Stomach (tissue), 9 donors: ENCODE data around the gene SEC24C. TPM values are rescaled to one million over a fixed set of nuclear protein-coding genes. Genes with fewer than 3 reads are reported as not detected.

ENCODE experiments used
- DNase-seq, 2 donors: peaks; one replicate each; pipeline versions ENCODE4 v3.0.0 to v3.0.0-alpha.2; 2013 to 2019
- H3K27ac ChIP-seq, 5 donors: fragments of 200-600 bp in 4 of 5; sonication (generic) in 4 of 5; one replicate each; pipeline ENCODE4 v1.5.1; 2013 to 2019; ENCODE audit warnings: mild to moderate bottlenecking in 1 of 5, moderate library complexity in 1 of 5
- H3K27me3 ChIP-seq, 3 donors: fragments of 200-600 bp; sonication (generic); one replicate each; pipeline ENCODE4 v1.5.1; 2017 to 2019; ENCODE audit warnings: mixed run types in 1 of 3
- H3K36me3 ChIP-seq, 4 donors: fragments of 200-600 bp; sonication (generic); 1 replicate in 3 of 4; 2 replicates in 1 of 4; pipeline ENCODE4 v1.5.1; 2016 to 2019
- H3K4me1 ChIP-seq, 4 donors: fragments of 200-600 bp; sonication (generic); one replicate each; pipeline ENCODE4 v1.5.1; 2016 to 2019
- H3K4me3 ChIP-seq, 4 donors: fragments of 200-600 bp; sonication (generic) in 3 of 4; one replicate each; pipeline ENCODE4 v1.5.1; 2016 to 2019; ENCODE audit warnings: mild to moderate bottlenecking in 1 of 4
- H3K9me3 ChIP-seq, 4 donors: fragments of 200-600 bp; sonication (generic); one replicate each; pipeline ENCODE4 v1.5.1; 2016 to 2019
- CTCF ChIP-seq, 7 experiments: fragments of 450-650 bp in 4 of 7; fragments of 200-600 bp in 3 of 7; sonication (generic) in 3 of 7; IDR thresholded peaks; one replicate each; pipeline ENCODE4 v1.5.1; 2016 to 2019; ENCODE audit warnings: antibody characterized with exemption in 7 of 7, control low read depth in 2 of 7, mild to moderate bottlenecking in 1 of 7
- EP300 ChIP-seq: sonication (generic); formaldehyde crosslinking; IDR thresholded peaks from one replicate; pipeline ENCODE4 v1.6.1; 2017; ENCODE audit warnings: antibody characterized with exemption
- POLR2A ChIP-seq, 4 donors: fragments of 450-650 bp; IDR thresholded peaks; one replicate each; pipeline ENCODE4 v1.6.1; 2016; ENCODE audit warnings: antibody characterized with exemption in 4 of 4, control low read depth in 2 of 4, mild to moderate bottlenecking in 1 of 4, moderate library complexity in 1 of 4
- POLR2AphosphoS5 ChIP-seq, 3 donors: sonication (generic); formaldehyde crosslinking; IDR thresholded peaks; one replicate each; pipeline ENCODE4 v1.6.1; 2016; ENCODE audit warnings: antibody characterized with exemption in 3 of 3
- WGBS, 5 donors: extraction: QIAGEN DNeasy Blood & Tissue Kit in 3 of 5; methylation state at CpG; one replicate each; pipeline versions ENCODE4 v1.1.5 to v1.1.7; 2013 to 2018; 5-methylcytosine and 5-hydroxymethylcytosine counted together
- intact Hi-C: fragments of 100-400 bp; cut with DNase I; formaldehyde crosslinking; loops from one replicate; pipeline ENCODE4 v1.15.1; 2023; ENCODE audit warnings: low total_unique reads
- polyA plus RNA-seq, 3 donors: library from polyadenylated mRNA; stranded (reverse); fragments of 200-250 nt; gene quantifications; one replicate each; pipeline ENCODE4 v1.2.3, GENCODE V29; 2013
- total RNA-seq, 5 donors: library from RNA; depleted of rRNA; stranded (reverse); fragments of >200 nt; gene quantifications; one replicate each; pipeline versions ENCODE4 v1.1.0 to v1.2.3, GENCODE V29; 2014 to 2016
- donor health status: healthy with polysubstance abuse.
- donor health status: Bipolar disorder and iron deficiency.
- donor health status: healthy.

Gene SEC24C
- total and polyA plus RNA-seq, 8 donors: 23.5 to 58.8 (median 40.6) TPM

- TF ChIP-seq POLR2A (IDR thresholded peaks at IDR 0.05) (no peak), POLR2AphosphoS5 (IDR thresholded peaks at IDR 0.05) (no peak), EP300 (no peak), CTCF (IDR thresholded peaks at IDR 0.05) (no peak)
- intact Hi-C loops: no loop called here
- no peak for DNase-seq
- no peaks in the 10 kb centered on the region for H3K9me3 ChIP-seq
- 0 to 2% (median 1%) methylated on average over 14 of the region's 14 CpGs for WGBS, 5 donors
- peaks cover 13 to 35% (median 34%) of the 10 kb centered on the region in 4 donors for H3K36me3 ChIP-seq
- H3K27ac ChIP-seq: peak overlapping the region; percentile 94 to 97 (median 95)
- H3K4me3 ChIP-seq: peak overlapping the region; percentile 85 to 95 (median 92)
- no peaks in the 10 kb centered on the region for H3K27me3 ChIP-seq
- H3K4me1 ChIP-seq: peaks cover 32 to 57% (median 49%) of the 10 kb centered on the region in 4 donors
These were observed 37.3 kb downstream of the SEC24C start for GRCh38 chr10:73781548-73781878.

- peak within 1 kb of the TSS; percentile 85 to 95 (median 92) for H3K4me3 ChIP-seq
- H3K9me3 ChIP-seq: no peaks in the 10 kb centered on the region
- H3K27ac ChIP-seq: peak within 1 kb of the TSS; percentile 94 to 97 (median 95)
- DNase-seq: peak; percentile 91 to 97
- H3K4me1 ChIP-seq: peaks cover 38 to 63% (median 55%) of the 10 kb centered on the region in 4 donors
- H3K36me3 ChIP-seq: peaks cover 13 to 30% (median 29%) of the 10 kb centered on the region in 4 donors
- H3K27me3 ChIP-seq: no peaks in the 10 kb centered on the region
- intact Hi-C loops: no loop called here
- TF ChIP-seq POLR2AphosphoS5 (IDR thresholded peaks at IDR 0.05) (peak; percentile 74 to 96 (median 79)), EP300 (no peak), POLR2A (IDR thresholded peaks at IDR 0.05) (no peak), CTCF (IDR thresholded peaks at IDR 0.05) (peak in 1 of 7 experiments; percentile 12)
- 0 to 1% (median 0%) methylated on average over 42 to 57 of the region's 57 CpGs for WGBS, 5 donors
These were observed 37.9 kb downstream of the SEC24C start, which contains the start of gene CHCHD1 for GRCh38 chr10:73781879-73782748. Gene CHCHD1 (plus strand): TSS chr10:73782048. CDS start chr10:73782076, 28 bp downstream.

GRCh38 chr10:73782749-73783085 lies 38.5 kb downstream of the SEC24C start:
- 37 to 50% (median 41%) methylated on average over 2 of the region's 2 CpGs for WGBS, 5 donors
- H3K4me3 ChIP-seq: peak overlapping the region; percentile 85 to 95 (median 92)
- no peak for DNase-seq
- intact Hi-C loops: no loop called here
- peak overlapping the region in 4 of 5 donors; percentile 94 to 97 (median 95) for H3K27ac ChIP-seq
- peaks cover 12 to 25% (median 23%) of the 10 kb centered on the region in 4 donors for H3K36me3 ChIP-seq
- H3K4me1 ChIP-seq: peaks cover 43 to 69% (median 61%) of the 10 kb centered on the region in 4 donors
- TF ChIP-seq CTCF (IDR thresholded peaks at IDR 0.05) (no peak), POLR2AphosphoS5 (IDR thresholded peaks at IDR 0.05) (no peak), POLR2A (IDR thresholded peaks at IDR 0.05) (no peak), EP300 (no peak)
- H3K27me3 ChIP-seq: no peaks in the 10 kb centered on the region
- H3K9me3 ChIP-seq: no peaks in the 10 kb centered on the region

- no peaks in the 10 kb centered on the region for H3K9me3 ChIP-seq
- 0 to 1% (median 0%) methylated on average over 7 to 36 of the region's 36 CpGs for WGBS, 5 donors
- DNase-seq: peak; percentile 86 to 98
- TF ChIP-seq POLR2A (IDR thresholded peaks at IDR 0.05) (no peak), POLR2AphosphoS5 (IDR thresholded peaks at IDR 0.05) (peak; percentile 61 to 84 (median 74))
- peaks cover 52 to 75% (median 66%) of the 10 kb centered on the region in 4 donors for H3K4me1 ChIP-seq
- peak within 1 kb of the TSS; percentile 78 to 94 (median 90) for H3K27ac ChIP-seq
- H3K4me3 ChIP-seq: peak within 1 kb of the TSS; percentile 82 to 97 (median 95)
- no peaks in the 10 kb centered on the region for H3K27me3 ChIP-seq
- intact Hi-C loops: no loop called here
- H3K36me3 ChIP-seq: peaks cover 16 to 22% (median 19%) of the 10 kb centered on the region in 4 donors
These were observed 41.1 kb downstream of the SEC24C start, which contains the start of gene ZSWIM8 for GRCh38 chr10:73785211-73785720. Gene ZSWIM8 (plus strand): TSS chr10:73785606. CDS start chr10:73785879, 273 bp downstream.
